Testis (tissue), 2 donors: Measurements from ENCODE around the gene TEX52.

Experiments used
- CTCF ChIP-seq, 3 experiments: fragments of 450-650 bp in 2 of 3; fragments of 200-600 bp in 1 of 3; sonication (generic) in 1 of 3; IDR thresholded peaks; one replicate each; pipeline ENCODE4 v1.5.1; 2016 to 2019; ENCODE audit warnings: antibody characterized with exemption in 3 of 3, mild to moderate bottlenecking in 2 of 3, moderate library complexity in 1 of 3
- POLR2A ChIP-seq: fragments of 450-650 bp; IDR thresholded peaks from one replicate; pipeline ENCODE4 v1.6.1; 2017; ENCODE audit warnings: antibody characterized with exemption, mild to moderate bottlenecking, moderate library complexity

DNA sequence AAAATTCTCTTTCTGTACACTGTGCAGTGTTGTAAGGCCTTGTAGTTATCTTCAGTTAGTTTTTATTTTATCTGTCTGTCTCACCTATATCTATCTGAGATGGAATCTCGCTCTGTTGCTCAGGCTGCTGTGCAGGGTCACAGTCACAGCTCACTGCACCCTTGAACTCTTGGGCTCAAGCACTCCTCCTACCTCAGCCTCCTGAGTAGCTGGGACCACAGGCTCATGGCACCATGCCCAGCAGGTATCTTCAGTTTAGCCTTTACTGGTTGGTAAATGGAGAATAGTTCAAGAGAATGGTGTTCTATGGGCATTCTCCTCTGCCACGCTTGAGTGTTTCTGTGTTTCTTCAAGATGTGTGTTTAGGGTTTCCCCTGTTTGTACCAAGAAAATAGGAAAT lies 47.4 kb upstream of the TEX52 start:
- TF ChIP-seq CTCF (IDR thresholded peaks at IDR 0.05): no peak
- TF ChIP-seq POLR2A: no peak
